Measurements from ENCODE around the gene CYP2B6.
"Not testable (repeated sequence)": the region's sequence is repeated elsewhere in the genome, so short reads cannot be mapped to it uniquely, and the experiment has no call there.

Gene CYP2B6

DNA sequence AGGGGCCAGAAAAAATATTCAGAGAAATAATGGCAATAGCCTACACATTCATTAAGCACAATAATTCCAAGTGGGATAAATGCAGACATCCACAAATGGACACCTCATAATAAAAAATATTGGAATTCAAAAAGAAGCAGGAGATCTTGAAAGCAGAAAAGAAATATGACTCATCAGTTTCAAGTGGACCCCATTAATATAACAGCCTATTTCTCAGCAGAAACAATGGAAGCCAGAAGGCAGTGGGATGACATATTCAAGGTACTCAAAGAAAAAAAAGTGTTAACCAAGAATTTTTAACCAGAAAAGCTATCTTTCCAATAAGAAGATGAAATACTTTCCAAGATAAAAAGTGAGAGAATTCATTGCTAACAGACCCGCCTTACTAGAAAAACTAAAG, 48.7 kb downstream of the CYP2B6 start:
- no peak for DNase-seq

DNA sequence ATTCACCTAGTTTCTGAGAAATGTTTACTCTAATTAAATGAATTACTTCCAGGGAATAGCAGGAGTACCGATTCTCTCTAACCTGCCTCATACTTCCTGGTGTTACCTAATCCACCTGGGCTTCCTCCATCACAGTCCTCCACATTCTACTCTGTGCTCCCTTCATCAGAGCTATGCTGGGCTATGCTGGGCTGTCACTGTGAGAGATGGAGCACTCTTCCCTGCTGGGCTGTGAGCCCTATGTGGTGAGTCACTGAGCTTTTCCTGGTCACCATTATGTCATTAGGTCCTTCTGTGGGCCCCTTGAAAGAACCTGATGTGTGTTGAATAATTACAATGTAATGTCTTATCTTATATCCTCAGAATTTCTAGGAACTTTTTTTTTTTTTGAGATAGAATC, 54.0 kb downstream of the CYP2B6 start:
- not testable (repeated sequence) for DNase-seq

DNA sequence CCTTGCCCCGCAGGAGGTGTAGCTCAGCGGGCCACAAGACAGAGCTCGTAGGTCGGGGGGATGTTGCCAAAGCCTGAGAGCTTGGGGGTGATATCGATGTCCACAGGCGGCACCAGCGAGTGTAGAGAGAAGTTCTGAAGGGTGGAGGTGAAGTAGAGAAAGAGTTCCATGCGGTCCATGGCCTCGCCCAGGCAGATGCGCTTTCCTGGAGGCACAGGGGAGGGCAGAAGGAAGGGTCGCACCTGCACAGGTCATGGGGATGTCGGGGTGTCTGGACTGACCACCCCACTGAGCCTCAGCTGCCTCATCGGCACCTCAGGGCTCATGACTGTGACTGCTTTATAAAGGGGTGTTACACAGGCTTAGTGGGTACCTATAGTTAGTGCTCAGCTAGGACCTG, 59.3 kb downstream of the CYP2B6 start:
- no peak for DNase-seq

DNA sequence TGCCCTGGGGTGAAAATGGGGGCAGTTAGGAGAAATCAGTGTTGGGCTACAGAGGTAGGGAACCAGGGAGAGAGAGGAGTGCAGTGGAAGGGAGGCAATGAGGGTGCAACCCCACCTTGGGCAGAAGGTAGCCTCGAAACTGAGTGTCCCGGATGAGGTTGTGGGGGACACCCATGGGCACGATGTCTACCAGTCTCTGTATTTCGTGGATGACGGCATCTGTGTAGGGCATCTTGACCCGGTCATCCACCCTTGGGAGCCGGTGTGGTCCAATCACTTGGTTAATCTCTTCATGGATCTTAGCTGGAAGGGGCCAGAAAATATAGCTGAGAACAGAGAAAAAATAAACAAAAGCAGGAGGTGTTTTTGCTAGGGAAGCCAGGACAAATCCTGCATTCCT, 61.1 kb downstream of the CYP2B6 start:
- DNase-seq: not testable (repeated sequence)

DNA sequence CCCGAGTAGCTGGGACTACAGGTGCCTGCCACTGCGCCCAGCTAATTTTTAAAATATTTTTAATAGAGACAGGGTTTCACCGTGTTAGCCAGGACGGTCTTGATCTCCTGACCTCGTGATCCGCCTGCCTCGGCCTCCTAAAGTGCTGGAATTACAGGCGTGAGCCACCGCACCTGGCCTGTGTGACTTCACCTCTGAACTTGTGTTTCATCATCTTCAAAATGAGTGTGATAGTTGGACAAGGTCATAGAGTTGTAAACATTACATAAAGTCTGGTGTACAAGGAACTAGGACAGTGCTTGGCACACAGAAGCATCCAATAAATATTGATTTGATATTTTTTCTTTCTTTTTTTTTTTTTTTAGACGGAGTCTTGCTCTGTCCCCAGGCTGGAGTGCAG, 62.2 kb downstream of the CYP2B6 start:
- not testable (repeated sequence) for DNase-seq

DNA sequence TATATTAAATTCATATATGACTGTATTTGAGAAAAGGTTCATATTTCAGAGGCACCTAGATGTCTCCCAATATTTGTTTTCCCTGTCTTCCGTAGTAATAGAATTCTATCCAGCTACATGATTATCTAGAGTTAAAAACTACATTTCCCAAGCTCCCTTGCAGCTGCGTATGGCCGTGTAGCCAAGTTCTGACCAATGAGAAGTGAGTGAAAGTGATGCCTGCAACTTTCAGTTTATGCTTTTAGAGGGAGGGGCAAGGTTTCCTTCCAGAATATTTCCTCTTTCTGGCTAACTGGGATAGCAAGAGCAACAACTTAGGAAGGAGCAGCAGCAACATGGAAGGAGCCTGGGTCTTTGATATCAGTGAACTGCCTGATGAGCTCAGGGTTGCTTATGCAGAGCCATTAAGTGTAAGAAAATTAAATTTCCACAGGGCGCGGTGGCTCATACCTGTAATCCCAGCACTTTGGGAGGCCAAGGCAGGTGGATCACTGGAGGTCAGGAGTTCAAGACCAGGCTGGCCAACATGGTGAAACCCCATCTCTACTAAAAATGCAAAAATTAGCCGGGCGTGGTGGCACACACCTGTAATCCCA, 74.0 kb downstream of the CYP2B6 start:
- no peak for DNase-seq
